GM12891 (cell line): ENCODE results near the gene SCG5. TPM values are rescaled to one million over a fixed set of nuclear protein-coding genes. Genes with fewer than 3 reads are reported as not detected.
"Not testable (repeated sequence)": the region's sequence is repeated elsewhere in the genome, so short reads cannot be mapped to it uniquely, and the experiment has no call there.

Experiments used
- DNase-seq: peaks from one replicate; pipeline ENCODE4 v3.0.0; 2011; ENCODE audit warnings: low spot score; ENCODE audit not compliant: insufficient read length
- FAIRE-seq: peaks from 2 replicates; lab custom pipeline; 2011; peaks lifted over from hg19 to GRCh38; lab: Jason Lieb, UNC
- PAX5 ChIP-seq: IDR thresholded peaks from 2 replicates; pipeline ENCODE4 v1.6.1; 2011; ENCODE audit warnings: low read length, moderate library complexity, mild to moderate bottlenecking; ENCODE audit not compliant: insufficient read depth, severe bottlenecking
- POLR2A ChIP-seq: IDR thresholded peaks from 2 replicates; pipeline ENCODE4 v1.6.1; 2011; ENCODE audit warnings: low read depth, low read length, control low read depth
- POLR2AphosphoS5 ChIP-seq: IDR thresholded peaks from 2 replicates; pipeline ENCODE4 v1.6.1; 2011; ENCODE audit warnings: low read depth, low read length, control low read depth
- POU2F2 ChIP-seq: IDR thresholded peaks from 2 replicates; pipeline ENCODE4 v1.6.1; 2011; ENCODE audit warnings: low read depth, mild to moderate bottlenecking, control low read depth, low read length, moderate library complexity
- SPI1 ChIP-seq: IDR thresholded peaks from 2 replicates; pipeline ENCODE4 v1.6.1; 2011; ENCODE audit warnings: low read depth, low read length, control low read depth
- TAF1 ChIP-seq: IDR thresholded peaks from 2 replicates; pipeline ENCODE4 v1.6.1; 2011; ENCODE audit warnings: low read depth, low read length, control low read depth
- polyA plus RNA-seq: library from polyadenylated mRNA; unstranded; fragments of >200 nt; gene quantifications from one replicate; pipeline ENCODE4 v1.2.1, GENCODE V29; 2012; ENCODE audit warnings: low read depth, missing spikeins, inconsistent platforms; ENCODE audit not compliant: missing spikeins

Gene SCG5, protein sequence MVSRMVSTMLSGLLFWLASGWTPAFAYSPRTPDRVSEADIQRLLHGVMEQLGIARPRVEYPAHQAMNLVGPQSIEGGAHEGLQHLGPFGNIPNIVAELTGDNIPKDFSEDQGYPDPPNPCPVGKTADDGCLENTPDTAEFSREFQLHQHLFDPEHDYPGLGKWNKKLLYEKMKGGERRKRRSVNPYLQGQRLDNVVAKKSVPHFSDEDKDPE
- polyA plus RNA-seq: 0.76 TPM

DNA sequence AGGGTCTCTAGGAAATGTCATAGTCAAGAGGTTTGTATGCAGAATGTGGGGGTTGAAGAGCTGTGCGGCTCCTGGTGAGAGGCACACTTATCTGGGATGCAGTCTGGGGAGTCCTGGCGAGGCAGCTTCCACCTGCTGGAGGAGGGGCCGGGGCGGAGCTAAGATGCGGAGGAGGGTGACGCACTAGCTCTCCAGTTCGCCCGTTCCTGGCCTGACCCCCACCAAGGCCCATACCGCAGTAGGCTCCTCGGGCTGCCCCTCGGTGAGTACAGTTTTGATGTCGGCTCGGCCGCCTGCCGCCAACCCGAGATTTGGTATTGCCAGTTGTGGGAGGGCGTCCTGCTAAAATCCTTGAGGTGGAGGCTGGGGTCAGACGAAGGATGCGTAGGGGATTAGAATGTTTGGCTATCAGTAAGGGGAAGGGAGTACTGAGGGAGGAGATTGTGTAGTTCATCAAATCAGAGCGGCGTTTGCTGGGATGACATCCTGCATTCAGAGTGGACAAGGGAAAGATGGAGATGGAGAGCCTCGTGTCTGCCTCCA is at the start of gene SCG5:
SCG5 (plus strand) TSS at position 194 of the 543 bp plus-strand sequence. CDS start 1,883 bp downstream, outside the sequence.
- DNase-seq: no peak
- no peak for FAIRE-seq
- TF ChIP-seq POLR2AphosphoS5 (peak; percentile 44; the same call in 1 of the 2 replicates), POLR2A (no peak), POU2F2 (no peak), SPI1 (no peak), PAX5 (no peak)

DNA sequence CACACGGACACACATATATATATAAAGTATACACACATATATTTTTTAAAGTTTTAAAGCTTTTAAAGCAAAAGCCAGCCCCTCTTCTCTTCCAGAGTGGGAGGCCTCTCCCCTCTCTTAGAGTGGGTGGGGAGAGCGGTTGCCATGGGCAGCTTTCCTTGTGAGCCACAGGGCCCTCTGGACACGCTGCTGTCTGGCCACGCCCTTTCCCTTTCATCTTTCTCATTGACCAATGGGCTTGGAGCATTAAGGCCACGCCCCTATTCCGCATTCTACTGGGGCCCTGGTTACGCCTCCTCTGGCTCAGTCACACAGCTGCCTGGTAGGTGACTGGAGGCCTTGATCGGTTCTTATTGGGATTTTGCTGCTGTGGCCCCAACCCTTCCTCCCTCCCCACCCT is 48.4 kb upstream of the SCG5 start, which contains the start of gene GOLGA8N:
GOLGA8N (plus strand) TSS at position 306 of the 400 bp plus-strand sequence.
- FAIRE-seq, DNase-seq: not testable (repeated sequence)

DNA sequence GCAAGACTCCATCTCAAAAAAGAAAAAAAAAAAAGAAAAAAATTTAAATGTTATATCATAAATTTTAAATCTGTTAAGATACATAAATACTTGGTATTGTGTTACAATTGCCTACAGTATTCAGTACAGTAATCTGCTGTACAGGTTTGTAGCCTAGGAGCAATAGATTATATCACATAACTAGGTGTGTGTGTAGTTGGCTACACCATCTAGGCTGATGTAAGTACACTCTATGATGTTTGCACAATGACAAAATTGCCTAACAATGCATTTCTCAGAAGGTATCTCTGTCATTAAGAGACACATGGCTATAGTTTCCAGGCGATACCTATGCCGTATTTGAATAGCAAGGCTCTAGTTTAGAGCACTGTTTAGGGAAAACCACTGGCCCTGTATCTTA is 32.0 kb upstream of the SCG5 start:
- not testable (repeated sequence) for FAIRE-seq, DNase-seq

DNA sequence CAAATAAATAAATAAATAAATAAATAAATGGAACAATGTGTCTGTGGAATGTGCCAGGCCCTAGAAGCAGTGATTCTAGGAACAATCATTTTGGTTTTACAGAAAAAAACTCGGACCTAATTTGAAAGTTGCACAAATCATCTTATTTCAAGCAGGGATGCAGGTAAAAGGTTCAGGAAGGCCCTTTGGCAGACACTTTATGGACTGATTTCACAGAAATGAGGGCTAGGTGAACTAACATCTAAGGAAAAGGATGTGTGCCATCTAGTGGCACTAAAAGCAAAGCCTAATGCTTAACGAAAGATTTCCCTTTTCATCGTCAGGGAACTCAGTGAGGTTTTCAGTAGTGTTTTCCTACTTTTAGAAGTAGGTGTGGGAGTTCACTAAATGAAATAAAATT is 30.8 kb upstream of the SCG5 start:
- FAIRE-seq: peak; percentile 63
- not testable (repeated sequence) for DNase-seq

DNA sequence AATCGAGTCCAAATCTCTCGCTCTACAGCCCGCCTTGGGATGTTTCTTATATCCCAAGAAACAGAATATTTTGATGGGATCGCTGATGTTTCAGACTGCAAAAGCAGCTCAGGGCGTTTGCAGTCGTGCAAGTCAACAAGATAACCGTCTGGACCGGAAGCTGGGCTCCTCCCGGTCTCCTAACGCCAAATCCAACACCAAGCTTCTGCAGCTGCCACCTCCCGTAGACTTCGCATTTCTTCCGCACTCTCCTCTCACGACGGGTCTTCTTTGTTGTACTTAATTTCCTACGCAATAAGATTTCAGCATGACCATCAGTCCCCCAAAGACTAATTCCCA is 26.8 kb upstream of the SCG5 start:
- DNase-seq: not testable (repeated sequence)
- peak; percentile 55 for FAIRE-seq

DNA sequence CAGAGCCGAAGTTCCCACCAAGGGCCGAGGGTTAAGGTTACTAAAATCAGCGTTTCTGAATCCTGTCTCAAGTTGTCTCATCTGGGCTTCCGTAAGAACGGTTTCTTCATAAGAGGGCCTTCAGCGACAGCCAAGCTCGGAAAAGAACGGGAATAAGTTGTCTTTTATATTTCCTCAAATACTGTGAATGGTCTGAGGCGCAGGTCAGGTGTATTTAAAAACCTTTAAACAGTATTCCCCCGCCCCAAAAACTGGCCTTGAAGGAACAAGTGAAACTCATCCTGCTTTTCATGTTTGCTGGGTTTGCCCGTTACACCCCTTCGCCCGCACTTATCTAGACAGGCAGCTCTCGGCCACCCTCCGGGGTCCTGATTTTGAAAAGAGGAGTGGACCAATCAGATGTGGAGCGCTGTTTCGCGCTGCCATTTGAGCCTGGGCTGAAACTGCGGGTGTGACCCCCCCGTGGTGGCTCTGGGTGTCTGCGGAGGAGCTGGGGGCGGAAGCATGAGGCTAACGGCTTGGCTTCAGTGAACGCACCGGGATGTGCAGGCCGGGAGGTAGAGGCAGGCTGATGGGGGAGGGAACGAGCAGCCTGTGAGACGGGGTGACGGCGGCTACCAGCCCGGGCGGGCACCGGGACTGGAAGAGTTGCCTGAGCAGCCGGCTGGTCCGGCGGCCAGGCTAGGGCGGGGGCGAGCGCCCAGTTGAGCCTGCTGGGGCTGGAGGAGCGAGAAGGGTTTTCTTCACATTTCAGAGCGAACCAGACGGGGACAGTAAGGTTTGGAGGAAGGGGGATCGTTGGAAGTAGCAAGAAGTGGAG is 26.2 kb upstream of the SCG5 start, which contains the start of gene ARHGAP11A:
ARHGAP11A (plus strand) TSS at position 454 of the 820 bp plus-strand sequence. CDS start 708 bp downstream, outside the sequence.
- not testable (repeated sequence) for DNase-seq
- peak; percentile 82 for FAIRE-seq

DNA sequence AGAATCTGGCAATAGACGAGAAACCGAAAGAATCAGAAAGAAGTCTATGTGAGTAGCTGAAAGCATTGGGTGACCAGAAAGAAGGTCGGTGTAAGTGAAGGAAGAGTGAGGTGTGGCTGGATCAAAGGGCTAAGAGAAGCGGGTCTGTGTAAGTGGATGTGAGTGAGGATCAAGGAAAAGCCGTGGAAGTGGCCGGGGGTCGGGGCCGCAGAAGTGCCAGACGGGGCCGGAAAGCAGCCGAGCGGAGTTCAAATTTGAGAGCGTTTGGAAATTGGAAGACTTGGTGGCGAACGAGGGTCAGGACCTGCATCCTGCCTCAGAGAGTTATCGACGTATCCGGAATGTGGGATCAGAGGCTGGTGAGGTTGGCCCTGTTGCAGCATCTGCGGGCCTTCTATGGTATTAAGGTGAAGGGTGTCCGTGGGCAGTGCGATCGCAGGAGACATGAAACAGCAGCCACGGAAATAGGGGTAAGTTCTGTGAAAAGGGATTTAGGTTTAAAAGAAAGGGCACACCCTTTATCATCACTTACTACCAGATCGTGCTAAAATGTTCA is 25.6 kb upstream of the SCG5 start:
- not testable (repeated sequence) for DNase-seq, FAIRE-seq

DNA sequence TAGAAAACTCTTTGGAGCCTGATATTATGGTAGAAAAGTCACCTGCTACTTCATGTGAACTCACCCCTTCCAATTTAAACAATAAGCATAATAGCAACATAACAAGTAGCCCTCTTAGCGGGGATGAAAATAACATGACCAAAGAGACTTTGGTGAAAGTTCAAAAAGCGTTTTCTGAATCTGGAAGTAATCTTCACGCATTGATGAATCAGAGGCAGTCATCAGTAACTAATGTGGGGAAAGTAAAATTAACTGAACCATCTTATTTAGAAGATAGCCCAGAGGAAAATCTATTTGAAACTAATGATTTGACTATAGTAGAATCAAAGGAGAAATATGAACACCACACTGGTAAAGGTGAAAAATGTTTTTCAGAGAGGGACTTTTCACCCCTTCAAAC is 5.1 kb upstream of the SCG5 start:
- TF ChIP-seq POU2F2 (no peak), SPI1 (no peak)
- FAIRE-seq: no peak
- no peak for DNase-seq

DNA sequence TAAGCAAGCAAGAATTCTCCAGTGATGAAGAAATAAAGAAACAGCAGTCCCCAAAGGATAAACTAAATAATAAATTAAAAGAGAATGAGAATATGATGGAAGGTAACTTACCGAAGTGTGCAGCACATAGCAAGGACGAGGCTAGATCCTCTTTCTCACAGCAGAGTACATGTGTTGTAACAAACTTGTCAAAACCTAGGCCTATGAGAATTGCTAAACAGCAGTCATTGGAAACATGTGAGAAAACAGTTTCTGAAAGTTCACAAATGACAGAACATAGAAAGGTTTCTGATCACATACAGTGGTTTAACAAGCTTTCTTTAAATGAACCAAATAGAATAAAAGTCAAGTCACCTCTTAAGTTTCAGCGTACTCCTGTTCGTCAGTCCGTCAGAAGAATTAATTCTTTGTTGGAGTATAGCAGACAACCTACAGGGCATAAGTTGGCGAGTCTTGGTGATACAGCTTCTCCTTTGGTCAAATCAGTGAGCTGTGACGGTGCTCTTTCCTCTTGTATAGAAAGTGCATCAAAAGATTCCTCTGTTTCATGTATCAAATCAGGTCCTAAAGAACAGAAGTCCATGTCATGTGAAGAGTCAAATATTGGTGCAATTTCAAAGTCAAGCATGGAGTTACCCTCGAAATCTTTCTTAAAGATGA is 4.5 kb upstream of the SCG5 start:
- DNase-seq: no peak
- peak; percentile 60 for TF ChIP-seq PAX5
- TF ChIP-seq POLR2AphosphoS5: no peak
- peak; percentile 65 for FAIRE-seq

DNA sequence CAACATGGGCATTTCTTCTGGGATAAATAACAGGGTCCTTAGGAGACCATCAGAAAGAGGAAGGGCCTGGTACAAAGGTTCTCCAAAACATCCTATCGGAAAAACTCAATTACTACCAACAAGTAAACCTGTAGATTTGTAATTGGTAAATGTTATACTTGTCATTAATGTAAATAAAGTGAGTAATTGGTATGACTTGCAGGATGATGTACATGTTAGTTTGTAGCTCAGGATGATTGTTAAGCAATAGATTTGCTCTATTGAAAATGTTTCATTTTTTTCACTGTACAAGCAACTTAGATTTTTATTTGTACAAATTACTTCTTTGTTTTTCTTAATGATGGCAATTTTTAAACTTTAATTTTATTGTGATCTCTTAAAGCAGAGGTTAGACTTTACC is 3.8 kb upstream of the SCG5 start:
- FAIRE-seq: no peak
- no peak for DNase-seq
- no peak for TF ChIP-seq PAX5
- no peak for TF ChIP-seq SPI1
- TF ChIP-seq TAF1: no peak
- TF ChIP-seq POLR2AphosphoS5: no peak
- no peak for TF ChIP-seq POU2F2
- TF ChIP-seq POLR2A: no peak

DNA sequence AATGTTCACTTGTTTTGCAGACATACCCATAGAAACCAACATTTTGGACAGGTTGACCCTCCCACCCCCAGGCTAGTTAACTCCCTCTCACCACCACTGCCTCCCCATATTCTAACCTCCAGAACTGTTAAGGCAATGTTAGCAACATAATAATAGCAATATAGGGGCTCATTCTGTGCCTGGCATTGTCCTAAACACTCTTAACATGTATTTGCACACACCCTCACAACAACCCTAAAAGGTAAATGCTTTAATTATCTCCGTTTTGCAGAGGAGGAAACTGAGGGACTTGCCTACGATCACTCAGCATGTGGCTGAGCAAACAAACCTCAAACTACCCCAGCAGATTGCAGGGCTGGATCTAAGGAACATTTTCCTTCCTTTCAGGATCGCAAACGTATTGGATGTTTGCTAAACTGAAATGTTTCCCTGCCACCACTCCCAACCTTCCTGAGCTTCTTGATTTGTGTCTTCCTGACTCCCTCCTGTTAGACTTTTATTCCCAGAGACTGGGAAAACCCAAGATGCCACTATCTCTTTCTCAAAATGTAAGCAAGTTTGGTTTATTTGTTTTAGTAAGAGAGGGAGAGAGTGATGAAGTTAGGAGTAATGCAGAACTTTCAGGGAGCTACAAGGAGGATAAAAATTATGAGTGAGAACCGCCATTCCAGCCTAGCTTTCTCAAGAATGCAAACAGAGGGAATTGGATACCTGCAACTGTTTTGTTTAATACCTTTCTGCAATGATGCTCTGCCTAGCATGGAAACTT is 1.3 kb downstream of the SCG5 start:
- TF ChIP-seq POU2F2 (no peak), SPI1 (no peak), POLR2AphosphoS5 (no peak), TAF1 (no peak), PAX5 (no peak), POLR2A (no peak)
- DNase-seq: no peak
- no peak for FAIRE-seq
